ENCODE measurements around the gene LMBR1. TPM values are rescaled to one million over a fixed set of nuclear protein-coding genes. Genes with fewer than 3 reads are reported as not detected.

The LMBR1 gene
- total and polyA plus RNA-seq, 2 of the 13 experiments (the other 11 are each of a cell fraction or from before 2014, with no cell fraction given) = 20.9 to 39.6 TPM

GRCh38 chr7:156747718-156748117 lies 145.3 kb downstream of the LMBR1 start (continued):
- no peak for TF ChIP-seq GRHL1 (CRISPR knock-in tag; conservative IDR thresholded peaks at IDR 0.05)
- no peak for TF ChIP-seq NFE2 (CRISPR knock-in tag; IDR thresholded peaks at IDR 0.05)
- no peak for TF ChIP-seq FOXP1 (IDR thresholded peaks at IDR 0.05)
- peak; percentile 55; the same call in 1 of the 2 replicates for TF ChIP-seq FOXP1 (CRISPR knock-in tag; IDR thresholded peaks at IDR 0.05)
- 0 out of 2 replicates have a peak, but pooled peaks have one; percentile 26 for TF ChIP-seq ZFP1 (CRISPR knock-in tag; IDR thresholded peaks at IDR 0.05)
- TF ChIP-seq, protein P1, sequence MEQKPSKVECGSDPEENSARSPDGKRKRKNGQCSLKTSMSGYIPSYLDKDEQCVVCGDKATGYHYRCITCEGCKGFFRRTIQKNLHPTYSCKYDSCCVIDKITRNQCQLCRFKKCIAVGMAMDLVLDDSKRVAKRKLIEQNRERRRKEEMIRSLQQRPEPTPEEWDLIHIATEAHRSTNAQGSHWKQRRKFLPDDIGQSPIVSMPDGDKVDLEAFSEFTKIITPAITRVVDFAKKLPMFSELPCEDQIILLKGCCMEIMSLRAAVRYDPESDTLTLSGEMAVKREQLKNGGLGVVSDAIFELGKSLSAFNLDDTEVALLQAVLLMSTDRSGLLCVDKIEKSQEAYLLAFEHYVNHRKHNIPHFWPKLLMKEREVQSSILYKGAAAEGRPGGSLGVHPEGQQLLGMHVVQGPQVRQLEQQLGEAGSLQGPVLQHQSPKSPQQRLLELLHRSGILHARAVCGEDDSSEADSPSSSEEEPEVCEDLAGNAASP (CRISPR knock-in tag; IDR thresholded peaks at IDR 0.05; ENCODE audit: borderline replicate concordance) = no peak
- TF ChIP-seq, protein P2, sequence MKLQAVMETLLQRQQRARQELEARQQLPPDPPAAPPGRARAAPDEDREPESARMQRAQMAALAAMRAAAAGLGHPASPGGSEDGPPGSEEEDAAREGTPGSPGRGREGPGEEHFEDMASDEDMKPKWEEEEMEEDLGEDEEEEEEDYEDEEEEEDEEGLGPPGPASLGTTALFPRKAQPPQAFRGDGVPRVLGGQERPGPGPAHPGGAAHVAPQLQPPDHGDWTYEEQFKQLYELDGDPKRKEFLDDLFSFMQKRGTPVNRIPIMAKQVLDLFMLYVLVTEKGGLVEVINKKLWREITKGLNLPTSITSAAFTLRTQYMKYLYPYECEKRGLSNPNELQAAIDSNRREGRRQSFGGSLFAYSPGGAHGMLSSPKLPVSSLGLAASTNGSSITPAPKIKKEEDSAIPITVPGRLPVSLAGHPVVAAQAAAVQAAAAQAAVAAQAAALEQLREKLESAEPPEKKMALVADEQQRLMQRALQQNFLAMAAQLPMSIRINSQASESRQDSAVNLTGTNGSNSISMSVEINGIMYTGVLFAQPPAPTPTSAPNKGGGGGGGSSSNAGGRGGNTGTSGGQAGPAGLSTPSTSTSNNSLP (IDR thresholded peaks at IDR 0.05; ENCODE audit: low read depth, low read length) = peak; percentile 77; the same call in 1 of the 2 replicates
- TF ChIP-seq, protein P3, sequence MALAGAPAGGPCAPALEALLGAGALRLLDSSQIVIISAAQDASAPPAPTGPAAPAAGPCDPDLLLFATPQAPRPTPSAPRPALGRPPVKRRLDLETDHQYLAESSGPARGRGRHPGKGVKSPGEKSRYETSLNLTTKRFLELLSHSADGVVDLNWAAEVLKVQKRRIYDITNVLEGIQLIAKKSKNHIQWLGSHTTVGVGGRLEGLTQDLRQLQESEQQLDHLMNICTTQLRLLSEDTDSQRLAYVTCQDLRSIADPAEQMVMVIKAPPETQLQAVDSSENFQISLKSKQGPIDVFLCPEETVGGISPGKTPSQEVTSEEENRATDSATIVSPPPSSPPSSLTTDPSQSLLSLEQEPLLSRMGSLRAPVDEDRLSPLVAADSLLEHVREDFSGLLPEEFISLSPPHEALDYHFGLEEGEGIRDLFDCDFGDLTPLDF (CRISPR knock-in tag; IDR thresholded peaks at IDR 0.05) = no peak
- peak; percentile 68; the same call in 1 of the 2 replicates for TF ChIP-seq HMG20B (CRISPR knock-in tag; conservative IDR thresholded peaks at IDR 0.05)
- TF ChIP-seq ZBTB38 (CRISPR knock-in tag; IDR thresholded peaks at IDR 0.05) = no peak
- no peak for TF ChIP-seq TFDP1 (CRISPR knock-in tag; IDR thresholded peaks at IDR 0.05; ENCODE audit: borderline replicate concordance)
- no peak for TF ChIP-seq ZNF562 (CRISPR knock-in tag; IDR thresholded peaks at IDR 0.05; ENCODE audit: borderline replicate concordance)
- TF ChIP-seq ZSCAN20 (CRISPR knock-in tag; IDR thresholded peaks at IDR 0.05; ENCODE audit: borderline replicate concordance) = no peak
- no peak for TF ChIP-seq NPAS2 (CRISPR knock-in tag; IDR thresholded peaks at IDR 0.05; ENCODE audit: borderline replicate concordance)
- TF ChIP-seq ZNF660 (CRISPR knock-in tag; IDR thresholded peaks at IDR 0.05; ENCODE audit: borderline replicate concordance, low read depth) = no peak

Data from HepG2 (cell line).